Common myeloid progenitor, CD34-positive (primary cell): Measurements from ENCODE around the gene TFB1M.

Experiments used
- CTCF ChIA-PET: fragments of 350-600 bp; sonication (Branson Sonifier 250); formaldehyde crosslinking; loops from one replicate; lab custom pipeline; 2021; ENCODE audit warnings: antibody characterized with exemption; lab: Charles Lee
- POLR2A ChIA-PET: fragments of 350-600 bp; sonication (Branson Sonifier 250); formaldehyde crosslinking; loops from one replicate; lab custom pipeline; 2021; ENCODE audit warnings: antibody characterized with exemption; lab: Charles Lee
- DNase-seq, 3 donors: peaks; one replicate each; pipeline versions ENCODE4 v3.0.0 to v3.0.0-alpha.2; 2013
- H3K27ac ChIP-seq, 2 experiments: 1 replicate in 1 of 2; 2 replicates in 1 of 2; pipeline ENCODE4 v1.7.0; 2013; ENCODE audit warnings: inconsistent platforms in 2 of 2, low read length in 2 of 2, mild to moderate bottlenecking in 2 of 2, low read depth in 1 of 2, moderate library complexity in 1 of 2; ENCODE audit not compliant: severe bottlenecking in 2 of 2, insufficient read depth in 1 of 2, poor library complexity in 1 of 2
- H3K27me3 ChIP-seq, 5 experiments: replicated peaks in 2 of 5; 1 replicate in 3 of 5; 2 replicates in 2 of 5; pipeline versions ENCODE4 v1.6.1 to v1.7.0; 2013; ENCODE audit warnings: low read length in 4 of 5, mild to moderate bottlenecking in 2 of 5, moderate library complexity in 2 of 5, inconsistent platforms in 1 of 5; ENCODE audit not compliant: insufficient read depth in 5 of 5, control insufficient read depth in 4 of 5
- H3K36me3 ChIP-seq, 4 experiments: 1 replicate in 2 of 4; 2 replicates in 2 of 4; pipeline versions ENCODE4 v1.6.1 to v1.7.0; 2013; ENCODE audit warnings: low read length in 3 of 4, control low read depth in 1 of 4, mild to moderate bottlenecking in 1 of 4; ENCODE audit not compliant: control insufficient read depth in 4 of 4, insufficient read depth in 4 of 4
- H3K4me1 ChIP-seq, 4 experiments: 1 replicate in 3 of 4; 2 replicates in 1 of 4; pipeline versions ENCODE4 v1.6.1 to v1.7.1; 2013; ENCODE audit warnings: low read length in 3 of 4, mild to moderate bottlenecking in 3 of 4, control low read depth in 1 of 4, inconsistent platforms in 1 of 4, moderate library complexity in 1 of 4; ENCODE audit not compliant: control insufficient read depth in 4 of 4, insufficient read depth in 4 of 4; ENCODE audit errors: control extremely low read depth in 1 of 4
- H3K4me3 ChIP-seq, 7 experiments: 1 replicate in 4 of 7; 2 replicates in 3 of 7; pipeline versions ENCODE4 v1.5.1 to v1.7.0; 2013; ENCODE audit warnings: mild to moderate bottlenecking in 7 of 7, low read length in 6 of 7, moderate library complexity in 6 of 7, inconsistent platforms in 2 of 7, low read depth in 2 of 7, control low read depth in 1 of 7; ENCODE audit not compliant: insufficient read depth in 4 of 7, control insufficient read depth in 1 of 7; ENCODE audit errors: extremely low read depth in 1 of 7
- H3K9me3 ChIP-seq, 5 experiments: 1 replicate in 4 of 5; 2 replicates in 1 of 5; pipeline versions ENCODE4 v1.6.1 to v1.7.1; 2013; ENCODE audit warnings: low read length in 4 of 5, mild to moderate bottlenecking in 2 of 5, inconsistent platforms in 1 of 5, low read depth in 1 of 5, moderate library complexity in 1 of 5; ENCODE audit not compliant: control insufficient read depth in 4 of 5, insufficient read depth in 2 of 5; ENCODE audit errors: control extremely low read depth in 1 of 5
- WGBS: methylation state at CpG from one replicate; pipeline ENCODE4 v1.1.5; 2013; ENCODE audit not compliant: insufficient coverage; 5-methylcytosine and 5-hydroxymethylcytosine counted together

Gene TFB1M

GRCh38 chr6:155330922-155331321 is 16.6 kb upstream of the TFB1M start:
- POLR2A ChIA-PET = no interaction called here
- no peak overlapping the region for H3K27ac ChIP-seq
- CTCF ChIA-PET = interaction anchor here (1.0 to 1.5 kb wide), 3 partner anchors 11 to 198 kb away, joined by 3 to 5 read pairs (median 4); no protein-coding TSS in a partner anchor
- H3K9me3 ChIP-seq = no peaks in the 10 kb centered on the region
- H3K36me3 ChIP-seq = no peaks in the 10 kb centered on the region
- WGBS = 100% methylated on average over 2 of the region's 6 CpGs
- DNase-seq = no peak
- no peak overlapping the region for H3K4me3 ChIP-seq
- H3K27me3 ChIP-seq = no peaks in the 10 kb centered on the region
- H3K4me1 ChIP-seq = peaks cover 0 to 9% (median 0%) of the 10 kb centered on the region in 4 experiments

GRCh38 chr6:155330133-155330734 is 15.9 kb upstream of the TFB1M start:
- no peak overlapping the region for H3K4me3 ChIP-seq
- ChIA-PET POLR2A (no interaction called here), CTCF (interaction anchor here (0.6 to 1.5 kb wide), 8 partner anchors 11 to 1852 kb away, joined by 3 to 5 read pairs (median 4); no protein-coding TSS in a partner anchor)
- no peak for DNase-seq
- H3K27ac ChIP-seq = no peak overlapping the region
- H3K9me3 ChIP-seq = no peaks in the 10 kb centered on the region
- peaks cover 0 to 9% (median 0%) of the 10 kb centered on the region in 4 experiments for H3K4me1 ChIP-seq
- WGBS = 100% methylated on average over 6 of the region's 6 CpGs
- H3K27me3 ChIP-seq = no peaks in the 10 kb centered on the region
- H3K36me3 ChIP-seq = no peaks in the 10 kb centered on the region

GRCh38 chr6:155329460-155330132 is 15.3 kb upstream of the TFB1M start:
- Histone ChIP-seq H3K4me3 (no peak overlapping the region), H3K9me3 (no peaks in the 10 kb centered on the region), H3K36me3 (no peaks in the 10 kb centered on the region), H3K4me1 (peaks cover 0 to 9% (median 0%) of the 10 kb centered on the region in 4 experiments), H3K27ac (no peak overlapping the region), H3K27me3 (no peaks in the 10 kb centered on the region)
- ChIA-PET POLR2A (no interaction called here), CTCF (interaction anchor here (0.6 to 1.5 kb wide), 9 partner anchors 10 to 1853 kb away, joined by 3 to 5 read pairs (median 3); no protein-coding TSS in a partner anchor)
- 97% methylated on average over 7 of the region's 8 CpGs for WGBS
- DNase-seq = no peak

GRCh38 chr6:155328539-155329459 is 14.5 kb upstream of the TFB1M start:
- CTCF ChIA-PET = interaction anchor here (0.8 to 1.5 kb wide), 7 partner anchors 9 to 1854 kb away, joined by 3 to 5 read pairs (median 4); no protein-coding TSS in a partner anchor

GRCh38 chr6:155328074-155328538 is 13.8 kb upstream of the TFB1M start:
- DNase-seq = no peak
- no peaks in the 10 kb centered on the region for H3K9me3 ChIP-seq
- H3K4me3 ChIP-seq = no peak overlapping the region
- no peaks in the 10 kb centered on the region for H3K36me3 ChIP-seq
- H3K4me1 ChIP-seq = peaks cover 0 to 9% (median 0%) of the 10 kb centered on the region in 4 experiments
- no peaks in the 10 kb centered on the region for H3K27me3 ChIP-seq
- no peak overlapping the region for H3K27ac ChIP-seq
- 87% methylated on average over 6 of the region's 6 CpGs for WGBS
- CTCF ChIA-PET = interaction anchor here (0.8 to 1.5 kb wide), 7 partner anchors 9 to 1358 kb away, joined by 3 to 5 read pairs (median 3); no protein-coding TSS in a partner anchor
- POLR2A ChIA-PET = no interaction called here

More at GRCh38 chr6:155328539-155329459, 14.5 kb upstream of the TFB1M start:
- WGBS = no CpG with 5 or more reads among the region's 6 CpGs
- no peak for DNase-seq
- POLR2A ChIA-PET = no interaction called here
- no peaks in the 10 kb centered on the region for H3K9me3 ChIP-seq
- no peak overlapping the region for H3K27ac ChIP-seq
- no peak overlapping the region for H3K4me3 ChIP-seq
- H3K4me1 ChIP-seq = peaks cover 0 to 9% (median 0%) of the 10 kb centered on the region in 4 experiments
- no peaks in the 10 kb centered on the region for H3K36me3 ChIP-seq
- H3K27me3 ChIP-seq = no peaks in the 10 kb centered on the region

- DNase-seq = peak; percentile 78 to 90 (median 85)
These were observed 13.2 kb upstream of the TFB1M start for GRCh38 chr6:155327326-155328073.

More at GRCh38 chr6:155327326-155328073, 13.2 kb upstream of the TFB1M start:
- 0% methylated on average over 1 of the region's 1 CpG for WGBS
- no peak overlapping the region for H3K4me3 ChIP-seq
- POLR2A ChIA-PET = no interaction called here
- no peaks in the 10 kb centered on the region for H3K27me3 ChIP-seq
- H3K9me3 ChIP-seq = no peaks in the 10 kb centered on the region
- H3K36me3 ChIP-seq = no peaks in the 10 kb centered on the region
- CTCF ChIA-PET = interaction anchor here (0.7 to 1.5 kb wide), 9 partner anchors 8 to 1359 kb away, joined by 3 to 5 read pairs (median 3); no protein-coding TSS in a partner anchor
- peaks cover 0 to 9% (median 0%) of the 10 kb centered on the region in 4 experiments for H3K4me1 ChIP-seq
- H3K27ac ChIP-seq = no peak overlapping the region
